ENCODE measurements around the gene VRTN.

Gene VRTN

DNA sequence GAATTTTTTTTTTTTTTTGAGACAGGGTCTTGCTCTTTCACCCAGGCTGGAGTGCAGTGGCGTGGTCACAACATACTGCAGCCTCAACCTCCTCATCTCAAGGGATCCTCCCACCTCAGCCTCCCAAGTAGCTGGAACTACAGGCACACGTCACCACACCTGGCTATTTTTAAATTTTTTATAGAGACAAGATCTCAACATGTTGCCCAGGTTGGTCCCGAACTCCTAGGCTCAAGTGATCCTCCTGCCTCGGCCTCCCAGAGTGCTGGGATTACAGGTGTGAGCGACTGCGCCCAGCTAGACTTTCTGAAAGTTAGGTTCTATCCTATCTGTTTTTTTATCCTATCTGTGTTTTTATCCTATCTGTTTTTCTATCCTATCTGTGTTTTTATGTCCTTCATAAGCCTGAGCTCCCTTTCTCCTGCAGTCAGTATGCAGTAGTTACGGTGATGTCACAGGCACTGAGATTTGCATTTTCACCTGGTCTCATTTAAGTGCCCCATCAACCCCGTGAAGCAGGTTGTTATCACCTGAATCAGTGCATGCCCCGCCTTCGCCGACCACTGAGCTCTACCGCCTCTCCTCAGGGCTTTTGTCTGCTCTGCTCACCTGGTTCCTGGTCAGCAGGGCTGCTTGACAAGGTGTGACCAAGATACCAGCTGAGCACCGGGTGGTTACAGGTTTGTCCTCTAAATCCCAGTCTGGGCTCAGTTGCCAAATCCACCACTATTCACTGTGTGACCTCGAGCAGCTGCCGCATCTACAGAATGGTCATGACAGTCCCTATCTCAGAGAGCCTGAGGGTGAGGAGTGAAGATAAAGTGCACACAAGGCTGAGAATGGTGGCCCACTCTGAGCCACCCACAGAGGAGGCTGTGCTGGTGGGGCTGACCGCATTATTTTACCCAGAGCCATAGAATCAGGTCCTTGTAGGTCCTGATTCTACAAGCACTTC is 44.6 kb downstream of the VRTN start:
- DNase-seq (ENCODE audit: low read depth in 3 of 3): no peak

DNA sequence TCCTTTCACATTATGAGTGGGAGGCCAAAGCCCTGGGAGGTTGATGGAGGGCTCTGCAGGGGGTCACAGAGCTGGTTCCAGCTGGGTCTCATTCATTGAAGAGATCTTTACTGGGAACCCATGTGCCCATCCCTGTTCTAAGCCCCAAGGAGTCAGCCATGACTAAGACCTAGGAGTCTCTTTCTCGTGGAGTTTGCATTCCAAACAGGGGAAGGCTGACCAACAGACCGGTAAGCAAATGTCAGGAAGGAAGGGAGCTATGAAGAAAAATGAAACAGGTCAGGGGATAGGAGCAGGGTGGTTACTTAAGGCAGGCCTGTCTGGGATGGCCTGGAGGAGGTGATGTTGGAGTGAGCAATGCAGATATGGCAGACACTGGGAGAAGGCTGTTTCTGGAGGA is 46.3 kb downstream of the VRTN start:
- DNase-seq (ENCODE audit: low read depth in 3 of 3): no peak

DNA sequence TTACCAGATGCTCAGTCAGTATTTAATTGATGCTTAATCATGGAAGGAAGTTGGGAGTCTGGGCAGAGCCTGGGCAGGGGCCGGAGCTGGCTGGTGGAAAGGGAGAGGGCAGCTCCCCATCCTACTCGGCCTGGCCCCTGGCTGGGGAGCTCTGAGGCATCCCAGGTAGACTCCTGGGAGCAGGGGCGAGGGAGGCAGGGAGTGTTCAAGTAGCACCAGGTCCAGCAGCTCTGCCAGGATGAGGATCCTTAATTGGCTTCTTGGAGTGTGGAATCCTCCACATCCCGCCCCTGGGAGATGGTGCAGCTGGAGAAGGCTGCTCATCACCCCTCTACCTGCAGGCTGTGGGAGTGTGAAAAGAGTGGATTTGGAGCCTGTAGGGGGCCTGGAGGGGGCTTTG is 46.8 kb downstream of the VRTN start:
- no peak for DNase-seq (ENCODE audit: low read depth in 3 of 3)

DNA sequence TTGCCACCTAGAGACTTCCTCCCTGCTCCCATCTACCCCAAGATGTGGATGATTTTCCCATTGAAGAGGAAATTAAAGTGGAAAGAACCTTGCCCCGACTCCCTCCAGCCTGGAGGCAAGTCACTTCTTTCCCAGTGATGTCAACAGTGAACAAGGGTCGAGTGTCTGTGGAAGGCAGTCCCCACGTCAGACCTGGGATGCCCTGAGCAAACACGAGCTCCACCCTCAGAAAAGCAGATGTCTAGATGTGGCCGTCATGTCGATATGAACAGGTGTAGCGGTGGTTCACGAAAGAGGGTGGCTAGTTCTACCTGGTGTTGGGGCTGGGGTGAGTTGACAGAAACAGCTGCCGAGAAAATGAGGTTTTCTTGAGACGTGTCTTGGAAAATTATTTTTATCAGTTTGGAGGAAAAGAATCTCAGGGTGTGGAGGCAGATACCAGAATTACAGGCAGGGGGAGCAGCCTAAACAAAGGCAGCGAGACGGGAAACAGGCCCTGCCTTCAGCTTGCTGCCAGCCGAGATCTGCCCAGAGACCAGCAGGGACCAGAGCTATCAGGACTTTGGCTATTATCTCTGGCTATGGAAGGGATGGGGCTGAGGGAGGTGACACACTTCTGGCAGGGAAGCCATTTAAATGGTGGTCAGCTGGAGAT is 51.9 kb downstream of the VRTN start:
- no peak for DNase-seq (ENCODE audit: low read depth in 3 of 3)

GRCh38 chr14:74400919-74401503 is 52.7 kb downstream of the VRTN start:
- no peak for DNase-seq (ENCODE audit: low read depth in 3 of 3)

DNA sequence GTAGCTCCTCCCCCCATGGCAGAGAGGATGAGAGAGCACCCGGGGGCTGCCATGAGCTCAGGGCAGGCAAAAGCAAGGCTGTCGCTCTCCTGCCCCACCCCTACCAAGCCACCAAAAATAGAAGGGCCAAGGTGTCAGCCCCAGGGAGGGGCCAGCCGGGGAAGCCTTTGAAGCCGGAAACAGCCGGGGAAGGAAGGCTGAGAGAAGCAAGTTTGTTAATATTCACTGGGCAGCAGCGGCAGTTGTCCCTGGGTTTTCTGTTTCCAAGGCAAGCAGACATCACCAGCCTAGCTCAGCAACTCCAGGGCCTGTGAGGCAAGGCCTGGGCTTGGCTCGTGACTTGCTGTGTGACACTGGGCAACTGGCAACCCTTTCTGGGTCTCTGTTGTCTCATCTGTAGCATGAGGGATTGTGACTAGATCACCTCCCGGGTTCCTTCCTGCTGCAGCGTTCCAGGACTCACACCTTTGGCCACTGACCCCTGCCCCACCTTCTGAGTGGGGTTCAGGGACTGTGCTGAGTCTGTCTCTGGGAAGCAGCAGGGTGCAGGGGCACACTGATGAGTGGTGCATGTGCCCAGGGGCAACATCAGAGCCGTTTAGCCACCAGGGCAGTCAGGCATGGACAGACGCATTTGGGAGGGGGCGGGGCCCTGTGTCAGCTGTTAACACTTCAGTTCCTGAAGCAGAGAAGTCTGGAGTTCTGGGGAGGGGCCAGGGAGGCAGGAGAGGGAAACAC is 53.4 kb downstream of the VRTN start:
- peak; percentile 26 to 57 (median 27) for DNase-seq (ENCODE audit: low read depth in 3 of 3)

DNA sequence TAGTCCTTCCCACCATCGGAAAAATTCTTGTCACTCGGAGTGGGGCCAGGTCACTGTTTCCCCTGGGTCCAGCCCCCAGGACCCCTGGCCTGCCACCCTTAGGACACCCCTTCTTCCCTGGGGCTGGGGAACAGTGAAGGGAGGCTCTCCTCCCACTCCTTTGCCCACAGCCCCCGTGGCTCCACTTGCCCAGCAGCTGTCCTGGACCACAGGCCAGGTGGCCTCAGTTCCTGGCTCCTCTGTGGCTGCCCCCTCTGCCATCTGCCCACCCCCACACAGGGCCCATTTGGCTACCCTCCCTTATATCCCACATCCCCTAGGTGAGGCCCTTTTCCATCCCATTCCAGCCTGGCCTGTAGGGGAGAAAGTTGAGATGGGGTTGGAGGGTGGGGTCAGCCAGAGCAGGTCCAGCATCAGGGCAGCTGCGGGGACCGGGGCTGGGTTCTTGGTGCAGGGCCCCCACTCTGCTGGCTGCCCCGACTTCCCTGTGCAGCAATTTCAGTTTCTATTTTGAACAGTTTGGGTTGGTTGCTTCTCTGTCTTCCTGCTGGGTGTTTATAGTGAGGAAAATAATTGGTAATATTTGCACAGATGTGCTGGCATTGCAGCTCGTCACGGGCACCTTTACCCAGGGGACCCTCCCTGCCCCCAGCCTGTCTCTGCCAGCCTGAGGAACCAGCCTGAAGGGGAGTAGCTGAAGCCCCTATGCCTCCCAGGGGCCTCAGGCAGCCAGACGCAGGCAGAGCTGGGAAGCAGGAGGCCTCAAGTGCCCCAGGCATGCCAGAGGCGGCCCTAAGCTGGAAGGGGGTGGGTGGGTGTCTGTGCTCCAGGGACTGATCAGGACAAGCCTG is 54.4 kb downstream of the VRTN start:
- no peak for DNase-seq (ENCODE audit: low read depth in 3 of 3)

DNA sequence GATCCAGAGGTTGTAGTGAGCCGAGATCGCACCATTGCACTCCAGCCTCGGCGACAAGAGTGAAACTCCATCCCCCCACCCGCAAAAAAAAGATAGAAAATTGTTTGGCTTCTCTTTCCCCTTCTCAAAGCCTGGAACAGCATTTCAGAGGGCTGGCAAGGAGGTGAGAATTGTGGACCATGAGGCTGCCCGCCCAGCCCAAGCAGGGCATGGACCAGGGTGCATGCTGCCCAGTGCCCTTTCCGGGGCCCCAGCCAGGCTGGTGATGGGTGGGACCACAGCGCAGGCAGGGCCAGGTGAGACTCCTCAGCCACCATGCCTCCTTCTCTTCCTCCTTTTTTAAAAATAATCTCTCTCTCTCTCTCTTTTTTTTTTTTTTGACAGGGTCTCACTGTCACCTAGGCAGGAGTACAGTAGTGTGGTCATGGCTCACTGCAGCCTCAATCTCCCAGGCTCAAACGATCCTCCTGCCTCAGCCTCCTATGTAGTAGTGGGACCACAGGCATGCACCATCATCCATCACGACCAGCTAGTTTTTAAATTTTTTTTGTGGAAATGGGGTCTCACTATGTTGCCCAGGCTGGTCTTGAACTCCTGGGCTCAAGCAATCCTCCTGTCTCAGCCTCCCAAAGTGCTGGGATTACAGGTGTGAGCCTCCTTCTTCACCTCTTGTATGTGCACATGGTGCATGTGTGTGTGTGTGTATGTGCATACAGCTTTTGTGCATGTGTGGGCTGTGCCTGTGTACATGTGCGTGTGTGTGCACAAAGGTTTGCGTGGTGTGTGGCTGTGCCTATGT is 55.5 kb downstream of the VRTN start:
- DNase-seq (ENCODE audit: low read depth in 3 of 3): no peak

GRCh38 chr14:74404435-74404834 is 56.2 kb downstream of the VRTN start:
- no peak for DNase-seq (ENCODE audit: low read depth in 3 of 3)

DNA sequence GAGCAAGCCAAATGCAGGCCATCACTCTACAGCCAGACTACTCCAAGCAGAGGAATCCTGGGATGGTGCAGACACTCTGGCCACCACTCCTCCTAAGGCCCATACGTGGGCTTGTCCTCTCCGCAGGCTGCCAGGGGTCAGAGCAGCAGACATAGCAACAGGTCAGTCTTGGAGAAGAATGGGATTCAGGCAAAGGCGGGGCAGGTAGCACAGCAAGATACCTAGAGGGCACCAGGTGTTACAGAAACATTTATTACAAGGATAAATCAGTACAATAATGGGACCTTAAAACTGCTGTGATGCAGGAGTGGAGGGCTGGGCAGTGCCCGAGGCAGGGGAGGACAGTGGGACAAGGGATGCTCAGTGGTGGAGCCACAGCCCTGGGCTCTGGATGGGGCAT is 57.4 kb downstream of the VRTN start:
- DNase-seq (ENCODE audit: low read depth in 3 of 3): no peak

DNA sequence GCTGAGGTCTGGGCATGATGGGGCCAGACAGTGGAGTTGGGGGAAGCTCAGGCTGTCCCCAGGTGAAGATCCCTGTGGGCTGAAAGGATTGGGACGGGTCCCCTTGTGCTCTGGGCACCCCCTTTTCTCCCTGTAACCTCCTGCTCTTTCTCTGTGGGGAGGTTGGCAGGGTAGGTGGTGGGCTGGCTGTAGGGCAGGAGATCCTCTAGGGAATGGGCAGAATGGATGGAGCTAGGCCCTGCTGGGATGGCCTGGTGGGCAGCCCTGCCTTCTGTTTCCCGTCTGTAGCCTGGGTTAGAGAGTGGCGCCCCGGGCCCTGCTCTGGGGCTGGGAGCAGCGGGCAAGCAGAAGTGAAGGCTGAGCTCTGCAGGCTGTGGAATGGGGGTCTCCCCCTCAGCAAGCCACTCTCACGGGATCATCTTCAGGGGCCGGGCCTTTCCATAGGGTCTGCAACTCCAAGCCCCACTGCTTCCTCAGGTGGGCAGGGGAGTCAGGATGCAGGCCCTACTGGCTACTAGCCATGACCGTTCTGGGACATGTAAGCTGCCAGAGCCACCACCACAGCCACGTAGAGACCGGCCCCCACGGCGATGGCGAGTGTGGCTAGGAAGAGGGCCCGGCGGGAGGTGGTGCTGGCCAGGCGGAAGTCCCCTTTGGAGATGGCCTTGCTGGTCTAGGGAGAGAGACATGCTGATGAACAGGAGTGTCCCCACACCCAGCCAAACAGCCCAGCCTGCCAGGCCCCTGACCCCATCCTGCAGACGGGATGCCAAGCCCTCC is 58.9 kb downstream of the VRTN start:
- DNase-seq (ENCODE audit: low read depth in 3 of 3): no peak

- DNase-seq (ENCODE audit: low read depth in 3 of 3): no peak
Observed at GRCh38 chr14:74407801-74408154, 59.5 kb downstream of the VRTN start.

GRCh38 chr14:74408870-74409269 is 60.6 kb downstream of the VRTN start:
- no peak for DNase-seq (ENCODE audit: low read depth in 3 of 3)

DNA sequence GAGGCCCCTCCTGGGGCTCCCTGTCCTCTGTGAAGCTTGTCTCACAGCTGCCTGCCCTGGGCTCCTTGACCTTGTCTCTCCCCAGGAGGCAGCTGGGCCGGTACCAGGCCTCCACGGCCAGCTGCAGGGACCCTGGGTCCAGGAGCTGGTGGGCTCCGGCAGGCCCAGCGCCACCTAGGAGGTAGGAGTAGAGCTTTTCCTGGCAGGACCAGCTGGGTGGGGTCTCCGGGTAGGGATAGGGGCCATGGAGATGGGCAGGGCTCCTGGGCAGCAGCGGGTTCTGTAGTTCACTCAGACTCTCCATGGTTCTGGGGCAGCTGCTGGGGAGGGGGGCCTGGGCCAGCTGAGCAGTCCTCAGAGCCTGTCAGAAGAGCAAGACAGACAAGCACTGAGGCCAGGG is 61.2 kb downstream of the VRTN start:
- no peak for DNase-seq (ENCODE audit: low read depth in 3 of 3)
